Erythroblast (primary cell): ENCODE data around the gene CNTN4.

Experiments
- GATA1 ChIP-seq: IDR thresholded peaks from 2 replicates; pipeline ENCODE4 v1.6.1; 2011; ENCODE audit warnings: low read depth, mild to moderate bottlenecking, control low read depth, low read length, moderate library complexity
- POLR2A ChIP-seq: IDR thresholded peaks from 2 replicates; pipeline ENCODE4 v1.6.1; 2011; ENCODE audit warnings: mild to moderate bottlenecking, low read length

GRCh38 chr3:2558796-2559195 lies 460.1 kb downstream of the CNTN4 start:
- TF ChIP-seq POLR2A (no peak), GATA1 (no peak)
